ENCODE results near the gene ZFPL1. TPM values are rescaled to one million over a fixed set of nuclear protein-coding genes. Genes with fewer than 3 reads are reported as not detected.

The ZFPL1 gene
- total RNA-seq (42.9 TPM), polyA plus RNA-seq (10 to 100 TPM; 27.0 to 33.2 (median 30.2) TPM)

DNA sequence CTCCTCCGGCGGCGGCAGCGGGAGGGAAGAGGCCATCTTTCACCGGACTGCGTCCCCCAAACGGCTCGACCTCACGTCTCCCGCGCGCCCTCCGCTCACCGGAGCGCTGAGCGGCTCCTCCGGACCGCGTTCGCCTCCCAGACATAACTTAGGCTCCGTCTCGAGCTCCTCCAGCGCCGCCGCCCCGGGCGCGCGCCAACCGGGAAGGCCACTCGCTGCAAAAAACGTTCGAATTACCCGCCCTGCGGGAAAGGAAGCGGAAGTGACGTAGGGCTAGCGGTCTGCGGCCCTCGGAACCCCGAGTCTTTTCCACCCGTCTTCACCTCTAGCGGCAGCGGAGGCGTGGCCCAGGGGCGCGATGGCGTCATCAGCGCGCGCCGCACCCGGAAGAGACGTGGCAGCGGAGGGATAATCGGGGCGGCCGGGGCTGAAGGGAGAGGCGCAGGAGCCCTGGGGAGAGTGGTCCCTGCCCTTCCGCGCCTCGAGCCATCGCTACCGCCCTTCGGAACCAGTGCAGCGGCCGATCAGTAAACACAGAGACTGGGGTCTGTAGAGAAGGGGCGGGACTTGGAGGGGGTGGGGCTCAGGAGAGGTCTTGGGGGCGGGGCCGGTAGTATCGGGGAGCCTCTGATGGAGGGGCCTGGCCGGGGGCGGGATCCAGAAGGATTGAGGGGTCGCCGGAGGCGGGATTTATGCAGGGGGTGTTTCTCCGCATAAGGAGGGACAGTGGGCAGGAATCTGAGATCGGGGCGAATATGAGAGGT lies at the start of gene ZFPL1, which contains the start of gene CDCA5:
Gene ZFPL1 (plus strand): TSS at position 389 of the 764 bp plus-strand sequence. CDS start 477 bp downstream, outside the sequence.
Gene CDCA5 (minus strand): TSS at position 207 of the 764 bp plus-strand sequence. CDS start 62 bp downstream, at position 145.
- H3K4me1 Mint-ChIP-seq, result peaks cover 6 to 26% (median 15%) of the 10 kb centered on the region in 4 donors
- peak; percentile 89 to 91 for ATAC-seq (ENCODE audit: low read depth in 2 of 2)
- peaks cover 0 to 2% (median 0%) of the 10 kb centered on the region in 7 donors for H3K9me3 Mint-ChIP-seq
- peak within 1 kb of the TSS; percentile 82 for H3K4me3 ChIP-seq (ENCODE audit: low read depth, low read length)
- H3K27me3 Mint-ChIP-seq, result no peaks in the 10 kb centered on the region
- peak within 1 kb of the TSS; percentile 95 to 99 (median 96) for H3K27ac Mint-ChIP-seq
- H3K9me3 ChIP-seq (ENCODE audit: control insufficient read depth in 2 of 2, low read length in 2 of 2), result no peaks in the 10 kb centered on the region
- peak; percentile 91 to 97 (median 97) for DNase-seq
- no peaks in the 10 kb centered on the region for H3K27me3 ChIP-seq (ENCODE audit: control insufficient read depth, insufficient read depth, low read length)
- peak within 1 kb of the TSS; percentile 92 to 95 (median 94) for H3K4me3 Mint-ChIP-seq
- peaks cover 16% of the 10 kb centered on the region for H3K4me1 ChIP-seq (ENCODE audit: control insufficient read depth, insufficient read depth, low read length, poor library complexity, severe bottlenecking)
- H3K36me3 ChIP-seq (ENCODE audit: control insufficient read depth, insufficient read depth, low read length), result peaks cover 29% of the 10 kb centered on the region
- H3K27ac ChIP-seq (ENCODE audit: insufficient read depth, low read length, poor library complexity, severe bottlenecking), result peak within 1 kb of the TSS; percentile 96
- peaks cover 13% of the 10 kb centered on the region for H3K36me3 Mint-ChIP-seq

DNA sequence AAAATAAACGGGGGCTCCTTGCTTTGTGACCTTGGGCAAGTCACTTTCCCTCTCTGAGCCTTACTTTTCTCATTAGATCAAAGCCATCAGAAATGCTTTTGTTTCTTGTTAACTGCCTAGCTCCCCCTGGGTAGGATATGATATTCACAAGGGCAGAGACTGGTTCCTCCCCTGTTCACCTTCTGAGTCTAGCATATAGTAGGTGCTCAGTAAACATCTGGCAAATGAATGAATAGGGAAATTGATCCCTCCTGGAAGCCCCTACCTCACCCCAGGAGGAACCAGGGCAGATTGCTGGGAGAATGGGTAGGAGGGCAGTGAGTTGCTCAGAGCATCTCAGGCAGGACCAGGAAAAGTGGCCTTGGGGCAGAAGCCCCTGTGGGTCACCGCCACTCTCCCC lies 49.6 kb upstream of the ZFPL1 start:
- Mint-ChIP-seq H3K9me3 (no peaks in the 10 kb centered on the region), H3K27me3 (no peaks in the 10 kb centered on the region), H3K4me3 (no peak overlapping the region), H3K4me1 (peaks cover 0 to 7% (median 2%) of the 10 kb centered on the region in 4 donors), H3K27ac (no peak overlapping the region), H3K36me3 (peaks cover 3% of the 10 kb centered on the region)
- peaks cover 40% of the 10 kb centered on the region for H3K36me3 ChIP-seq (ENCODE audit: control insufficient read depth, insufficient read depth, low read length)
- H3K4me1 ChIP-seq (ENCODE audit: control insufficient read depth, insufficient read depth, low read length, poor library complexity, severe bottlenecking), result no peaks in the 10 kb centered on the region
- no peak overlapping the region for H3K4me3 ChIP-seq (ENCODE audit: low read depth, low read length)
- DNase-seq, result no peak
- H3K27me3 ChIP-seq (ENCODE audit: control insufficient read depth, insufficient read depth, low read length), result no peaks in the 10 kb centered on the region
- no peaks in the 10 kb centered on the region for H3K9me3 ChIP-seq (ENCODE audit: control insufficient read depth in 2 of 2, low read length in 2 of 2)
- no peak for ATAC-seq (ENCODE audit: low read depth in 2 of 2)
- no peak overlapping the region for H3K27ac ChIP-seq (ENCODE audit: insufficient read depth, low read length, poor library complexity, severe bottlenecking)

DNA sequence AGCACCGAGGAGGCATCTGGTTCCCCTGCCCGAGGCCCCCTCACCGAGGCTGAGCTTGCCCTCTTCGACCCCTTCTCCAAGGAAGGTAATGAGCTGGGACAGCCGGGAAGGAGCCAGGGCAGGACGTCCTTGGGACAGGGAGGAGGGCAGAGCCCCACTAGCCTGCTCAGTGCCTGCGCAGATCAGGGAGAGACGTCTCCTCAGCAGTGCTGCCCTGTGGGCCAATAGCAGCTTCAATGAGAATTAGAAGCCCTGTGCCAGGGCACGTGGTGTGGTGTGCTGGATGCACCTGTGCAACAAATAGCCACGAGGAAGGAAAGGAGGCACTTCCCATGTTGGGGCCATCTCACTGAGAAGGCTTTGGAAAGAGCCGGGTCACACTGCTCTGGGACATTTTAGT lies 48.4 kb upstream of the ZFPL1 start:
- Mint-ChIP-seq H3K4me3 (no peak overlapping the region), H3K36me3 (peaks cover 3% of the 10 kb centered on the region), H3K27ac (no peak overlapping the region), H3K27me3 (no peaks in the 10 kb centered on the region), H3K4me1 (peaks cover 0 to 11% (median 6%) of the 10 kb centered on the region in 4 donors), H3K9me3 (no peaks in the 10 kb centered on the region)
- H3K27ac ChIP-seq (ENCODE audit: insufficient read depth, low read length, poor library complexity, severe bottlenecking), result no peak overlapping the region
- DNase-seq (no peak), ATAC-seq (ENCODE audit: low read depth in 2 of 2) (no peak)
- H3K9me3 ChIP-seq (ENCODE audit: control insufficient read depth in 2 of 2, low read length in 2 of 2), result no peaks in the 10 kb centered on the region
- H3K4me1 ChIP-seq (ENCODE audit: control insufficient read depth, insufficient read depth, low read length, poor library complexity, severe bottlenecking), result peaks cover 5% of the 10 kb centered on the region
- no peak overlapping the region for H3K4me3 ChIP-seq (ENCODE audit: low read depth, low read length)
- H3K27me3 ChIP-seq (ENCODE audit: control insufficient read depth, insufficient read depth, low read length), result no peaks in the 10 kb centered on the region
- peaks cover 40% of the 10 kb centered on the region for H3K36me3 ChIP-seq (ENCODE audit: control insufficient read depth, insufficient read depth, low read length)

DNA sequence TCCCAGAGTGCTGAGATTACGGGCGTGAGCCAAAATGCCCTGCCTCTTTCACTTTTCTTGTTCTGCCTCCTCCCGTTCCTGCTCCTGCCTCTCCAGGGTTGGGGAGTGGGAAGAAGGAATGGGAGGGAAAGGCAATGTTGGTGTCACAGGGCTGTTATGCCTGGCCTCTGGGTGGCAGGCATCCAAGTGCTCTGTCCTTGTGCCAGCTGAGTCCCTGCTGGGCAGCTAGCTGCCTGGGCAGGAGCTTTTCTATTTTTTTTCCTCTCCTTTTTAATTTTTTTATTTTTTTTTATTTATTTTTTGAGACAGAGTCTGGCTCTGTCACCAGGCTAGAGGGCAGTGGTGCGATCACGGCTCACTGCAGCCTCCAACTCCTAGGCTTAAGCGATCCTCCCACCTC lies 47.1 kb upstream of the ZFPL1 start:
- no peaks in the 10 kb centered on the region for H3K9me3 Mint-ChIP-seq
- no peak for ATAC-seq (ENCODE audit: low read depth in 2 of 2)
- H3K36me3 Mint-ChIP-seq, result peaks cover 3% of the 10 kb centered on the region
- no peaks in the 10 kb centered on the region for H3K9me3 ChIP-seq (ENCODE audit: control insufficient read depth in 2 of 2, low read length in 2 of 2)
- no peak overlapping the region for H3K27ac Mint-ChIP-seq
- H3K27me3 Mint-ChIP-seq, result no peaks in the 10 kb centered on the region
- H3K27ac ChIP-seq (ENCODE audit: insufficient read depth, low read length, poor library complexity, severe bottlenecking), result no peak overlapping the region
- H3K27me3 ChIP-seq (ENCODE audit: control insufficient read depth, insufficient read depth, low read length), result no peaks in the 10 kb centered on the region
- H3K4me3 Mint-ChIP-seq, result no peak overlapping the region
- peaks cover 0 to 15% (median 8%) of the 10 kb centered on the region in 4 donors for H3K4me1 Mint-ChIP-seq
- H3K4me1 ChIP-seq (ENCODE audit: control insufficient read depth, insufficient read depth, low read length, poor library complexity, severe bottlenecking), result peaks cover 13% of the 10 kb centered on the region
- peaks cover 38% of the 10 kb centered on the region for H3K36me3 ChIP-seq (ENCODE audit: control insufficient read depth, insufficient read depth, low read length)
- H3K4me3 ChIP-seq (ENCODE audit: low read depth, low read length), result no peak overlapping the region
- no peak for DNase-seq

DNA sequence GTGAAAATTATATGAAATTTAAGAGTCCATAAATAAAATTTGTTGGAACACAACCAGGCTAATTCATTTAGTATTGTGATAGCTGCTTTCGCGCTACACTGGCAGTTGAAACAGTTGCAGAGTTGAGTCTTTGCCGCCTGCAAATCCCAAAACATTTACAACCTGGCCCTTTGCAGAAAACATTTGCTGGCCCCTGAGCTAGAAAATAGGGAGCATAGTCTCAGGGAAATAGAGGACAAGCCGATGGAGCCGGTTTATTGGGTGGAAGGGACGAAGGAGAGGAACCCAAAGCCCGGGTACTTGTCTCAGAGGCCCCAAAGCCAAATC lies 43.5 kb upstream of the ZFPL1 start:
- Histone ChIP-seq H3K4me1 (ENCODE audit: control insufficient read depth, insufficient read depth, low read length, poor library complexity, severe bottlenecking) (peaks cover 22% of the 10 kb centered on the region), H3K4me3 (ENCODE audit: low read depth, low read length) (peak overlapping the region; percentile 66), H3K27ac (ENCODE audit: insufficient read depth, low read length, poor library complexity, severe bottlenecking) (peak overlapping the region; percentile 80), H3K27me3 (ENCODE audit: control insufficient read depth, insufficient read depth, low read length) (no peaks in the 10 kb centered on the region), H3K9me3 (ENCODE audit: control insufficient read depth in 2 of 2, low read length in 2 of 2) (no peaks in the 10 kb centered on the region), H3K36me3 (ENCODE audit: control insufficient read depth, insufficient read depth, low read length) (peaks cover 24% of the 10 kb centered on the region)
- no peaks in the 10 kb centered on the region for H3K27me3 Mint-ChIP-seq
- H3K9me3 Mint-ChIP-seq, result no peaks in the 10 kb centered on the region
- H3K36me3 Mint-ChIP-seq, result peaks cover 5% of the 10 kb centered on the region
- DNase-seq (no peak), ATAC-seq (ENCODE audit: low read depth in 2 of 2) (no peak)
- peak overlapping the region; percentile 94 to 97 (median 96) for H3K4me3 Mint-ChIP-seq
- H3K4me1 Mint-ChIP-seq, result peaks cover 0 to 30% (median 10%) of the 10 kb centered on the region in 4 donors
- H3K27ac Mint-ChIP-seq, result peak overlapping the region; percentile 50 to 86 (median 85)

DNA sequence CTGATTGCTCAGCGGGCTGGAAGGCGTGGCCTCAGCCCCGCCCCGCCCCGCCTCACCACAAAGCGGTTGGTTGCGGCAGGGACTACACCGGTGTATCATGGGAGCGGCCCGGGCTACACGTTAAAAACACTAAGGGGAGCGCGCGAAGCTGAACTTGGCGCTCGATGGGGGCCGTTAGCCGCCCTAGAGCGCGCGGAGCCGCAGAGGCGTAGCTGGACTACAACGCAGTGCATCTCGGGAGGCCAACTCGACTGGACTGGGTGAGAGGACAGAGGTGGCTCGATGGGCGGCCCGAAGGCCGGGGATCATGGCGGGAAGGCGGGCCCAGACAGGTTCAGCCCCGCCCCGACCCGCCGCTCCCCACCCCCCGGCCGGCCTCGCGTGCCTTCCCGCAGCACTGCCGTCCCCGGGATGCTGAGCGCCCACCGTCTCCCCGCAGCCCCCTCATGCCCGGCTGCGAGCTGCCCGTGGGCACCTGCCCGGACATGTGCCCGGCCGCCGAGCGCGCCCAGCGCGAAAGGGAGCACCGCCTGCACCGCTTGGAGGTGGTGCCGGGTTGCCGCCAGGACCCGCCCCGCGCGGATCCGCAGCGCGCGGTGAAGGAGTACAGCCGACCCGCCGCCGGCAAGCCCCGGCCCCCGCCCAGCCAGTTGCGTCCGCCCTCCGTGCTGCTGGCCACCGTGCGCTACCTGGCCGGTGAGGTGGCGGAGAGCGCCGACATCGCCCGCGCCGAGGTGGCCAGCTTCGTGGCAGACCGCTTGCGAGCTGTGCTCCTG lies 43.0 kb upstream of the ZFPL1 start, which contains the start of gene SAC3D1:
Gene SAC3D1 (plus strand): TSS at position 364 of the 776 bp plus-strand sequence. CDS start 83 bp downstream, at position 447.
- DNase-seq (peak; percentile 81 to 97 (median 88)), ATAC-seq (ENCODE audit: low read depth in 2 of 2) (peak; percentile 91 to 93)
- Histone ChIP-seq H3K27ac (ENCODE audit: insufficient read depth, low read length, poor library complexity, severe bottlenecking) (peak within 1 kb of the TSS; percentile 80), H3K4me3 (ENCODE audit: low read depth, low read length) (peak within 1 kb of the TSS; percentile 66), H3K36me3 (ENCODE audit: control insufficient read depth, insufficient read depth, low read length) (peaks cover 19% of the 10 kb centered on the region), H3K9me3 (ENCODE audit: control insufficient read depth in 2 of 2, low read length in 2 of 2) (no peaks in the 10 kb centered on the region), H3K4me1 (ENCODE audit: control insufficient read depth, insufficient read depth, low read length, poor library complexity, severe bottlenecking) (peaks cover 26% of the 10 kb centered on the region), H3K27me3 (ENCODE audit: control insufficient read depth, insufficient read depth, low read length) (no peaks in the 10 kb centered on the region)
- Mint-ChIP-seq H3K36me3 (peaks cover 5% of the 10 kb centered on the region), H3K4me3 (peak within 1 kb of the TSS; percentile 94 to 97 (median 96)), H3K27me3 (no peaks in the 10 kb centered on the region), H3K9me3 (no peaks in the 10 kb centered on the region), H3K4me1 (peaks cover 0 to 31% (median 10%) of the 10 kb centered on the region in 4 donors), H3K27ac (peak within 1 kb of the TSS; percentile 50 to 86 (median 85))

DNA sequence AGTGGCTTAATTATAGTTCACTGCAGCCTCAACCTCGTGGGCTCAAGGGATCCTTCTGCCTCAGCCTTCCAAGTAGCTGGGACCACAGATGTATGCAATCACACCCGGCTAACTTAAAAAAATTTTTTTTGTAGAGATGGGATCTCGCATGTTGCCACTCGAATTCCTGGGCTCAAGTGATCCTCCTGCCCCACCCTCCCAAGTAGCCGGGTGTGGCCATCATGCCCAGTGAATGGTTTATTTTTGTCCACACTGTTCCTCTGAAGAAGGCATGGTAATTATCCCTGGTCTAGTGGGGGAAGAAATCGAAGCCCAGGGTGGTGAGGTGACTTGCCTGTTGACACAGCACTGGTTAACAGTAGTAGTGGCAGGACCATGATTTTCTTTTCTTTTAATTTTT lies 41.1 kb upstream of the ZFPL1 start:
- Mint-ChIP-seq H3K36me3 (peaks cover 5% of the 10 kb centered on the region), H3K27ac (peak overlapping the region in 1 of 3 donors; percentile 42), H3K4me1 (peaks cover 0 to 45% (median 20%) of the 10 kb centered on the region in 4 donors), H3K4me3 (peak overlapping the region; percentile 44 to 89 (median 88)), H3K27me3 (no peaks in the 10 kb centered on the region), H3K9me3 (no peaks in the 10 kb centered on the region)
- Histone ChIP-seq H3K36me3 (ENCODE audit: control insufficient read depth, insufficient read depth, low read length) (peaks cover 10% of the 10 kb centered on the region), H3K27ac (ENCODE audit: insufficient read depth, low read length, poor library complexity, severe bottlenecking) (no peak overlapping the region), H3K9me3 (ENCODE audit: control insufficient read depth in 2 of 2, low read length in 2 of 2) (no peaks in the 10 kb centered on the region), H3K27me3 (ENCODE audit: control insufficient read depth, insufficient read depth, low read length) (no peaks in the 10 kb centered on the region), H3K4me3 (ENCODE audit: low read depth, low read length) (no peak overlapping the region), H3K4me1 (ENCODE audit: control insufficient read depth, insufficient read depth, low read length, poor library complexity, severe bottlenecking) (peaks cover 39% of the 10 kb centered on the region)
- DNase-seq (no peak), ATAC-seq (ENCODE audit: low read depth in 2 of 2) (no peak)
